ENCODE measurements around the gene BEST2. TPM values are rescaled to one million over a fixed set of nuclear protein-coding genes. Genes with fewer than 3 reads are reported as not detected.
"Not testable (repeated sequence)": the region's sequence is repeated elsewhere in the genome, so short reads cannot be mapped to it uniquely, and the experiment has no call there.

BEST2 gene
- total RNA-seq, 1 donor from 2014 or later = 0.16 TPM

DNA sequence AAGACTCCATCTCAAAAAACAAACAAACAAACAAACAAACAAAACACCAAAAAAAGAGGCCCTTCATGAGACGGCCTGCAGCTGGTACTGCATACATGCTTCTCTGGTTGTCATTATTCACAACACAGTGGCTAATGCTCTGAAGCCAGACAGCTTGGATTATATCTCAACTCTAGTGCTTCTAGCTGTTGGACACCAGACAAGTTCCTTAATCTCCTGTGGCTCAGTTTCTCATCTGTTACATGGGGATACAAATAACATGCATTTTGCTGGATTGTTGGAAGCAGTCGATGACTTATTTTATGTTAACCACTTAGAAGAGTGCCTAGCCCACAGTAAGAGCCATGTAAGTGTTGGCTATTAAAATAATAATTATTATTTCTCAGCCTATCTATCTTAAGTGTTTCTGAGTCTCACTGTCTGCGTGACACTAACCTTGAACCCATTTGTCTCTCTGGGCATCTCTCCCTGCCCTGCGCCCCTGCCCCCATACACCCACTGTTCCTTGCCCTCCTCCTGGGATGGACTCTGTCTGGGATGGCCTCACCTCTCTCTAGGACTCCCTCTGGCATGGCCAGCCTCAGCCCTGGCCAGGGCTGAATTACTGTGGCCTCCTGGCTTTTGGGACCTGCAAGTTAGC is 36.6 kb downstream of the BEST2 start:
- DNase-seq = no peak

DNA sequence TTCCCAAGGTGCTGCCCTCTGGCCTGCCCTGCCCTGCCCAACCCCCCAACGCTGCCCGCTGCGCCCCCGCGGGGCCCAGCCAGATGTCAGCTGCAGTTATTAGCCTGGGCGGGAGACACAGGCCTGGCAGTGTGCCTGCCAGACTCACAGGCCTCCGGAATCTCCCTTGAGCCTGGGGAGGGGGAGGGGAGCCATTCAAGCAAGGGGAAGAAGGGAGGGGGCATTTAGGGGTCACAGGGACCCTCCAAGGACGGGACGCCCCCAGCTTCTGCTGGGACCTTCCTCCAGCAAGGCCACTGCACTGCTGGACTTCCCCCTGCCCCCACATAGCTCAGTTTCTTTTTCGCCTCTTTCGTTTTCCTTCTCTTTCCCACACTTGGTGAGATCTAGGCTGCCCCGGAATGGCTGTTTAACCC is 37.1 kb downstream of the BEST2 start:
- DNase-seq = peak; percentile 45

DNA sequence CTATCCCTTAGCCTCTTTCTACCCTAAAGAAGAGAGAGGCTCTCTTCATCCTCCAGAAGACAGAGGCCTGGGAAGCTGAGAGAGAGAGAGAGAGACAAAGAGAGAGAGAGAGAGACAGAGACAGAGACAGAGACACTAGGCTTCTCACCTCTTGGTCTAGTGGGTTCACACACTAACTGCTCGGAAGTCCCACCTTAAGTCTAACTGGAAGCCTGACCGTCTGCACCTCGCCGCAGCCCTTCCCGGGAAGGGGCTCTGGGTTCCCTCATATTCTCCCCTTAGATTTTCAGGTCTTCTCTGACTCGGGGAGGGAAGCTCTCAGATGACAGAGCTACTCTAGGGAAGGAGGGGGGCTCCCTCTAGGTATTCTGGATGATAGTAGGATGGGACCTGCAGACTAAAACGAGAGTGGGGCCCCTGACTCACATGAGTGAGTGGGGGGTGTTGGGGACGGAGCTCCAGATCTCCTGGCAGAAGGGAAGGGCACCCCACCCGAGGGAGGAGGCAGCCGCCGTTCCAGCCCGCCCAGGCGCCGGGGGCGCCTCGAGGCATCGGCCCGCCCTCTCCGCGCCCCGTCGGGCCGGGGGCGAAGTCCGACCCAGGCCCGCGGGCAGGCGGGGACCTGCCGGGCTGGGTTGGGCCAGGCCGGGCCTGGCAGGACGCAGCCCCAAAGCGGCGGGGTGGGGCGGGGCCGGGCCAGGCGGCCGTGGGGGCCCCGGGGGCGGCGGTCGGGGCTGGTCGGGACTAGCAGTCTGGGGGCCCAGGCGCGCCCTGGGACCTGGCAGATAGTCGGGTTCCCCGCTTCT is 37.7 kb downstream of the BEST2 start:
- DNase-seq = no peak

DNA sequence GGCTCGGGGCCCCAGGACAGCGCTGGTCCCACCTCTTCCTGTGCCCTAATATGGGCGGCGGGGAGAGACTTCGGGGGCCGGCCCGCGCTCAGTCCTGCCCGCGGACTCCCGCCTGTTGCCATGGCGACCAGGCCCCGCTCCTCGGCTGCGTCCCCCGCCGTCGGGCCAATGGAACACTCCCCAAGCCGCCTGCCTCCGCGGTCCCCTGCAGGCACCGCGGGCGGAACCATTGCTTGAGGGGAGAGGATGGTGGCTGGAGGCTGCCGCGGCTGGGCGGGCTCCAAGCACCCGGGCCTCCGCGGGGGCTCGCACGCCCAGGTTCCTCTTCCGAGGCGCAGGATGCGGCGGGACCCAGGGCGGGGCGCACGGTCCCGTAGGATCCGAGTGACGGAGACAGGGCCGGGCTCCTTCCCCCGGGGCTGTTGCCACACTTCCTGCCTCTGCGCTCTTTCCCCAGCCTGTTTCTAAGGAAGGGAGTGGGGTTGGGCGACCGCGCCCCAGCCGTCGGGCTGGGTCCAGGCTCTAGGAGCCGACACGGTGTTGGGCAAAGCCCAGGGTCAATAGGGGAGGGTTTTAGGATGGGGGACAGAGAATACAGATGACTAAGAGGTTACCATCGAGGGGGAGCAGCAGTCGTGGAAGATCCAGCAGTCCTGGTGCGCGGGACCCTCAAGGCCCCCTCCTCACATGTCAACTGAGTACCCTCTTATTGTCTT is 38.5 kb downstream of the BEST2 start:
- peak; percentile 95 for DNase-seq

GRCh38 chr19:12790628-12791344 is 39.2 kb downstream of the BEST2 start:
- DNase-seq = no peak

DNA sequence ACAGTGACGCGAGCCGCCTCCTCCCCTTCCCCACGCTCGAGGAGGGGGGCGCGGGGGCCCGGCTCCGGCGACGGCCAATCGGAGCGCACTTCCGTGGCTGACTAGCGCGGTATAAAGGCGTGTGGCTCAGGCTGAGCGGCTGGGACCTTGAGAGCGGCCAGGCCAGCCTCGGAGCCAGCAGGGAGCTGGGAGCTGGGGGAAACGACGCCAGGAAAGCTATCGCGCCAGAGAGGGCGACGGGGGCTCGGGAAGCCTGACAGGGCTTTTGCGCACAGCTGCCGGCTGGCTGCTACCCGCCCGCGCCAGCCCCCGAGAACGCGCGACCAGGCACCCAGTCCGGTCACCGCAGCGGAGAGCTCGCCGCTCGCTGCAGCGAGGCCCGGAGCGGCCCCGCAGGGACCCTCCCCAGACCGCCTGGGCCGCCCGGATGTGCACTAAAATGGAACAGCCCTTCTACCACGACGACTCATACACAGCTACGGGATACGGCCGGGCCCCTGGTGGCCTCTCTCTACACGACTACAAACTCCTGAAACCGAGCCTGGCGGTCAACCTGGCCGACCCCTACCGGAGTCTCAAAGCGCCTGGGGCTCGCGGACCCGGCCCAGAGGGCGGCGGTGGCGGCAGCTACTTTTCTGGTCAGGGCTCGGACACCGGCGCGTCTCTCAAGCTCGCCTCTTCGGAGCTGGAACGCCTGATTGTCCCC is 39.9 kb downstream of the BEST2 start, which contains the start of gene JUNB:
TSS of gene JUNB (plus strand) at position 142 of the 706 bp plus-strand sequence. CDS start at position 428, 286 bp downstream.
- DNase-seq = peak; percentile 97

GRCh38 chr19:12792051-12792852 is 40.7 kb downstream of the BEST2 start:
- peak; percentile 55 for DNase-seq

- no peak for DNase-seq
Observed at GRCh38 chr19:12792853-12793289, 41.3 kb downstream of the BEST2 start.

GRCh38 chr19:12793290-12794195 is 42.0 kb downstream of the BEST2 start:
- peak; percentile 80 for DNase-seq

- no peak for DNase-seq
Observed at GRCh38 chr19:12794196-12794941, 42.8 kb downstream of the BEST2 start.

- no peak for DNase-seq
Observed at GRCh38 chr19:12794971-12795381, 43.4 kb downstream of the BEST2 start.

DNA sequence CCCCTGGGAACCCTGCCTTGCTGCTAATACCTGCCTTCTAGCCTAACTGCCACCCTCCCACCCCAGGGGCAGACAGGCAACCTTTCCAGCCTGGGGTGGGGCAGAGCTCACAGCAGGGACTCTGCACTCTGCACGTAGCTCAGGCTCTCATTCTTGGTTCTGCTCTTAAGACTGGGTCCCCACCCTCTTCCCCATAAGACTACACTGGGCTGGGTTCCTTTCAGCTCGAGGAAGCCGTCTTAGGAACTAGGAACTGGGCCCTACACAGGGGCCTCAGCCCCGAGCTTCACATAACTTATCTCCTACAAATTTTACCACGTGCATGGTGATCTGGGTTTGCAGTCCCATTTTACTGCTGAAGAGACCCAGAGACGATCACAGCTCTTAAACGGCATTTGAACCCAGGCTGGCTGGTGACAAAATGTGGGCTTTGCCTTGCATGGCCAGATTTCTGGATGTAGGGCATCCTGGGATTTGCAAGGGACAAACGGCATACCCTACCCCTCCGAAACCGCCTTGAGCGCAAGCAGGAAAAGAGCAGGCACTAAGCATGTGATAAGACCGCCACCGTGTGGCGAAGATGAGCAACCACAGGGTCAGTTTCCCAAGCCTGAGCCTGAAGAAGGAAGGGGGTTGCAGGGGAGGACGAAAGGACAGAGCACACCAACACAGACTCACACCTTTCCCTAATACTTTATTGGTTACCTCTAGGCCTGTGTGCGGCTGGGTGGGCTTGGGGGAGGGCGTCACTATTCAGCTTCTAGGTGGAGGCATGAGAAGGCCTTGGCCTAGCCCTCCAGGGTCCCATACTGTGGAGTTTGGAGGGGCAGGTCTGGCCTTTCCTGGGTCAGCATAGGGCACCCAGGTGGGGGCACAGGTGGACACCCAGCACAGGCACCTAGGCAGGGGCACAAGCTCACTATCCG is 44.8 kb downstream of the BEST2 start:
- DNase-seq = peak; percentile 64

GRCh38 chr19:12797141-12797587 is 45.6 kb downstream of the BEST2 start:
- no peak for DNase-seq

GRCh38 chr19:12797607-12798006 is 46.0 kb downstream of the BEST2 start:
- not testable (repeated sequence) for DNase-seq

GRCh38 chr19:12799742-12800465 is 48.3 kb downstream of the BEST2 start:
- DNase-seq = no peak

DNA sequence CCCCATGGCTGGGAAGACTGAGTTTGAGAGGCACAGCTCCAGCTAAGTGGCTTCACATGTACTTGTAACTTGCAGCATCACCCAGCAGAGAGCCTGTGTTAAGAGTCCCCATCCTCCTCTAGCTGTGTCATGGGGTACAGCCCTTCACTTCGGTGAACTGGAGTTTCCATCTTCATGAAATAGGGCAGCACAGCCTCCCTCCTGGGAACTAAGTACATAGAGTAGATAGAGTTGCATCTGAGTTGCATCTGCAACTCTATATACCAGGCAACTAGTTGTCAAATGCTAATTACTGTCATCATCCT is 48.8 kb downstream of the BEST2 start:
- no peak for DNase-seq

DNA sequence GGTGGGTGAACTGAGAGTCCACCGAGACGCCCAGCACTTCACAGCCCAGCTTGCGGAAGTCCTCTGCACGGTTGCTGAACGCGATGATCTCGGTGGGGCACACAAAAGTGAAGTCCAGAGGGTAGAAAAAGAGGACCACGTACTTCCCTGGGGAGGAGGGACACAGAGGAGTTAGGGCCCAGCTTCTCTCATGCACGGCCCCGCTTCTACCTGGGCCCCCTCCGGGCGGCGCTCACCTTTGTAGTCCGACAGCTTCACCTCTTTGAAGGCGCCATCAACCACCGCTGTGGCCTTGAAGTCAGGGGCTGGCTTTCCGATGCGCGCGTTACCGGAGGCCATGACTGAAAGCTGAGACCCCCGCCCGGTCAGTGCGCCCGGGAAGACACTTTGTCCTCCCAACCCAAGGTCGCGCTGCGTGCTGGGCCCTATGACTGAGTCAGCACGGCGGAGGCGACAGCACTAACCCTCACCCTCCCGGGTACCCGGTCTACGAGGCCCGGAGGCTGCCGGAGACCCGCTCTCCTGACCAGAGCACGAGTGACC is 49.4 kb downstream of the BEST2 start:
- no peak for DNase-seq
